ENCODE measurements around the gene SNTA1. TPM values are rescaled to one million over a fixed set of nuclear protein-coding genes. Genes with fewer than 3 reads are reported as not detected.
A peak's percentile ranks its signal among the peaks of the same experiment; 100 is the strongest.
"Not testable (repeated sequence)": the region's sequence is repeated elsewhere in the genome, so short reads cannot be mapped to it uniquely, and the experiment has no call there.

The SNTA1 gene
- total RNA-seq, 1 donor from 2014 or later = 68.1 TPM

GRCh38 chr20:33488201-33488600 is 44.6 kb upstream of the SNTA1 start:
- Mint-ChIP-seq H3K27me3 (ENCODE audit: low read depth) (no peaks in the 10 kb centered on the region), H3K36me3 (ENCODE audit: low read depth) (no peaks in the 10 kb centered on the region), H3K27ac (ENCODE audit: unreplicated experiment) (peak overlapping the region; percentile 5), H3K4me1 (ENCODE audit: low read depth) (peaks cover 14% of the 10 kb centered on the region), H3K4me3 (ENCODE audit: unreplicated experiment) (peak overlapping the region; percentile 85), H3K9me3 (ENCODE audit: low read depth) (no peaks in the 10 kb centered on the region)
- no peak for TF ChIP-seq CTCF (IDR thresholded peaks at IDR 0.05)
- no peak for DNase-seq (ENCODE audit: low spot score)

GRCh38 chr20:33483186-33483585 is 39.6 kb upstream of the SNTA1 start:
- DNase-seq (ENCODE audit: low spot score) = peak; percentile 21
- H3K9me3 Mint-ChIP-seq (ENCODE audit: low read depth); H3K27ac Mint-ChIP-seq (ENCODE audit: unreplicated experiment): not testable (repeated sequence)

GRCh38 chr20:33482581-33482980 is 39.0 kb upstream of the SNTA1 start:
- DNase-seq (ENCODE audit: low spot score) = no peak
- Mint-ChIP-seq H3K27me3 (ENCODE audit: low read depth) (no peaks in the 10 kb centered on the region), H3K4me3 (ENCODE audit: unreplicated experiment) (no peak overlapping the region), H3K4me1 (ENCODE audit: low read depth) (no peaks in the 10 kb centered on the region), H3K27ac (ENCODE audit: unreplicated experiment) (no peak overlapping the region), H3K36me3 (ENCODE audit: low read depth) (no peaks in the 10 kb centered on the region), H3K9me3 (ENCODE audit: low read depth) (no peaks in the 10 kb centered on the region)
- TF ChIP-seq CTCF (IDR thresholded peaks at IDR 0.05) = no peak

More at GRCh38 chr20:33483186-33483585, 39.6 kb upstream of the SNTA1 start:
- not testable (repeated sequence) for H3K27me3 Mint-ChIP-seq (ENCODE audit: low read depth); H3K4me3 Mint-ChIP-seq (ENCODE audit: unreplicated experiment); H3K36me3 Mint-ChIP-seq (ENCODE audit: low read depth); H3K4me1 Mint-ChIP-seq (ENCODE audit: low read depth)

GRCh38 chr20:33481431-33481941 is 37.9 kb upstream of the SNTA1 start:
- Mint-ChIP-seq H3K27ac (ENCODE audit: unreplicated experiment) (no peak overlapping the region), H3K27me3 (ENCODE audit: low read depth) (no peaks in the 10 kb centered on the region), H3K9me3 (ENCODE audit: low read depth) (no peaks in the 10 kb centered on the region), H3K4me1 (ENCODE audit: low read depth) (no peaks in the 10 kb centered on the region), H3K36me3 (ENCODE audit: low read depth) (no peaks in the 10 kb centered on the region), H3K4me3 (ENCODE audit: unreplicated experiment) (no peak overlapping the region)
- no peak for DNase-seq (ENCODE audit: low spot score)
- no peak for TF ChIP-seq CTCF (IDR thresholded peaks at IDR 0.05)

- no peak for TF ChIP-seq CTCF (IDR thresholded peaks at IDR 0.05)
- Mint-ChIP-seq H3K36me3 (ENCODE audit: low read depth) (no peaks in the 10 kb centered on the region), H3K4me1 (ENCODE audit: low read depth) (no peaks in the 10 kb centered on the region), H3K27ac (ENCODE audit: unreplicated experiment) (no peak overlapping the region), H3K27me3 (ENCODE audit: low read depth) (peaks cover 5% of the 10 kb centered on the region), H3K9me3 (ENCODE audit: low read depth) (no peaks in the 10 kb centered on the region), H3K4me3 (ENCODE audit: unreplicated experiment) (no peak overlapping the region)
- peak; percentile 18 for DNase-seq (ENCODE audit: low spot score)
These were observed 36.5 kb upstream of the SNTA1 start for GRCh38 chr20:33480048-33480447.

Measured in chondrocyte (in vitro differentiated cells).